Measurements from ENCODE around the gene TMEM141. TPM values are rescaled to one million over a fixed set of nuclear protein-coding genes. Genes with fewer than 3 reads are reported as not detected.

Gene TMEM141
- total RNA-seq, 1 experiment from 2014 or later: 32.7 TPM

DNA sequence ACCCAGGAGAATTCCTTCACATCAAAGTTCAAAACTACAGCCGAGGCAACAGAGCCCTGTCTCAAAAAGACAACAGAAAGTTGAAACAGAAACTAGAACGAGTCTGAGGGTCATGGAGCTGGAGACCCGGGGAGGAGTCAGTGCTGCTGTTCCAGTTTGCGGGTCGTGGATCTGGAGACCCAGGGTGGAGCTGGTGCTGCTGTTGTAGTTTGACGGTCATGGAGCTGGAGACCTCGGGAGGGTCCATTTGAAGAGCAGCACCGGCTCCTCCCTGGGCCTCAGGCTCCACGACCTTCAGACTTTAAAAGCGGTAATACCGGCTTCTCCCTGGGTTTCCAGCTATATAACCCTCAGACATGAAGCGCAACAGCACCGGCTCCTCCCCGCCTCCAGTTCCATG lies 13.8 kb upstream of the TMEM141 start:
- Histone ChIP-seq H3K36me3 (ENCODE audit: insufficient read depth, low read length, poor library complexity, severe bottlenecking) (no peaks in the 10 kb centered on the region), H3K27me3 (replicated peaks; ENCODE audit: insufficient read depth, low read depth, low read length, poor library complexity) (no peaks in the 10 kb centered on the region), H3K27ac (ENCODE audit: low read depth, low read length, poor library complexity, severe bottlenecking) (no peak overlapping the region), H3K9me3 (ENCODE audit: low read depth, low read length, poor library complexity, severe bottlenecking) (peaks cover 7% of the 10 kb centered on the region), H3K4me3 (ENCODE audit: low read depth, low read length, poor library complexity, severe bottlenecking) (no peak overlapping the region), H3K4me1 (ENCODE audit: insufficient read depth, low read length, poor library complexity, severe bottlenecking) (no peaks in the 10 kb centered on the region)
- ChIA-PET POLR2A (ENCODE audit: low non-redundant PET) (no interaction called here), CTCF (interaction anchor here (1.3 kb wide), 1 partner anchor 8 kb away, joined by 5 read pairs; no protein-coding TSS in a partner anchor)
- TF ChIP-seq EZH2 (IDR thresholded peaks at IDR 0.05; ENCODE audit: borderline replicate concordance, low read depth, low read length, poor library complexity, severe bottlenecking) (no peak), CTCF (conservative IDR thresholded peaks at IDR 0.05; ENCODE audit: low read depth, low read length) (no peak)
- intact Hi-C loops (cut with micrococcal nuclease; ENCODE audit: unreplicated experiment): no loop called here
- no TSS peak for BruUV-seq (replicated peaks)
- DNase-seq (ENCODE audit: low spot score): no peak

- Histone ChIP-seq H3K4me3 (ENCODE audit: low read depth, low read length, poor library complexity, severe bottlenecking) (no peak overlapping the region), H3K27ac (ENCODE audit: low read depth, low read length, poor library complexity, severe bottlenecking) (no peak overlapping the region), H3K4me1 (ENCODE audit: insufficient read depth, low read length, poor library complexity, severe bottlenecking) (no peaks in the 10 kb centered on the region), H3K9me3 (ENCODE audit: low read depth, low read length, poor library complexity, severe bottlenecking) (no peaks in the 10 kb centered on the region), H3K27me3 (replicated peaks; ENCODE audit: insufficient read depth, low read depth, low read length, poor library complexity) (no peaks in the 10 kb centered on the region), H3K36me3 (ENCODE audit: insufficient read depth, low read length, poor library complexity, severe bottlenecking) (no peaks in the 10 kb centered on the region)
- POLR2A ChIA-PET (ENCODE audit: low non-redundant PET): no interaction called here
- BruUV-seq (replicated peaks): no TSS peak
- intact Hi-C loops (cut with micrococcal nuclease; ENCODE audit: unreplicated experiment): no loop called here
- TF ChIP-seq CTCF (conservative IDR thresholded peaks at IDR 0.05; ENCODE audit: low read depth, low read length) (0 out of 2 replicates have a peak, but pooled peaks have one; percentile 17), EZH2 (IDR thresholded peaks at IDR 0.05; ENCODE audit: borderline replicate concordance, low read depth, low read length, poor library complexity, severe bottlenecking) (no peak)
- no peak for DNase-seq (ENCODE audit: low spot score)
- CTCF ChIA-PET: interaction anchor here (0.7 kb wide), 1 partner anchor 195 kb away, joined by 4 read pairs; no protein-coding TSS in a partner anchor
These were observed 11.3 kb upstream of the TMEM141 start for GRCh38 chr9:136779808-136780207.

DNA sequence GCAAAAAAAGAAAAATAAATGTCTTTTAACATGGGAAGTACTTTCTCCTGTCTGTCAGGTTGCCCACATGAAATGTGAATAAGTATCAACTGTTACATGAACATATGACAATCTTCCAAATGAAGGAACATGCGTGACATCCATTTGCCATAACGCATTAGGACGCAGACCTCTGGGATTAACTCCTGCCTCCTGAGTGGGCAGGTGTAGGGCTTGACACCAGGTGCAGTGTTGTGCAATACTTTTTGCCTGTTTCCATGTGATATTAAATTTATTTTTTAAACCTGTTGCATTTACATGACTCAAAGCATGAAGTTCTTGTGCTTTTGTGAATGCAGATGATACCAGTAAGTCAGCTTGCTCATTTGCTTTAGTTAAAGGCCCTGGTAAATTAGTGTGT lies 8.7 kb upstream of the TMEM141 start:
- Histone ChIP-seq H3K4me3 (ENCODE audit: low read depth, low read length, poor library complexity, severe bottlenecking) (no peak overlapping the region), H3K36me3 (ENCODE audit: insufficient read depth, low read length, poor library complexity, severe bottlenecking) (no peaks in the 10 kb centered on the region), H3K9me3 (ENCODE audit: low read depth, low read length, poor library complexity, severe bottlenecking) (no peaks in the 10 kb centered on the region), H3K4me1 (ENCODE audit: insufficient read depth, low read length, poor library complexity, severe bottlenecking) (no peaks in the 10 kb centered on the region), H3K27ac (ENCODE audit: low read depth, low read length, poor library complexity, severe bottlenecking) (no peak overlapping the region), H3K27me3 (replicated peaks; ENCODE audit: insufficient read depth, low read depth, low read length, poor library complexity) (no peaks in the 10 kb centered on the region)
- no peak for DNase-seq (ENCODE audit: low spot score)
- TF ChIP-seq CTCF (conservative IDR thresholded peaks at IDR 0.05; ENCODE audit: low read depth, low read length) (no peak), EZH2 (IDR thresholded peaks at IDR 0.05; ENCODE audit: borderline replicate concordance, low read depth, low read length, poor library complexity, severe bottlenecking) (no peak)
- ChIA-PET POLR2A (ENCODE audit: low non-redundant PET) (no interaction called here), CTCF (no interaction called here)
- no TSS peak for BruUV-seq (replicated peaks)
- intact Hi-C loops (cut with micrococcal nuclease; ENCODE audit: unreplicated experiment): no loop called here

Data from A673 (cell line).